Tibial nerve (tissue), 4 donors: ENCODE data around the gene NUDT16L1.

Experiments
- CTCF ChIP-seq, 5 experiments: fragments of 200-600 bp in 3 of 5; fragments of 450-650 bp in 2 of 5; sonication (generic) in 3 of 5; IDR thresholded peaks; one replicate each; pipeline ENCODE4 v1.5.1; 2016 to 2019; ENCODE audit warnings: antibody characterized with exemption in 5 of 5, mild to moderate bottlenecking in 3 of 5, moderate library complexity in 2 of 5
- EP300 ChIP-seq, 2 donors: sonication (generic); formaldehyde crosslinking; IDR thresholded peaks; one replicate each; pipeline ENCODE4 v1.6.1; 2017; ENCODE audit warnings: antibody characterized with exemption in 2 of 2, mild to moderate bottlenecking in 1 of 2
- POLR2A ChIP-seq, 2 donors: fragments of 450-650 bp; IDR thresholded peaks; one replicate each; pipeline ENCODE4 v1.6.1; 2017; ENCODE audit warnings: antibody characterized with exemption in 2 of 2, mild to moderate bottlenecking in 2 of 2, moderate library complexity in 2 of 2

GRCh38 chr16:4663777-4664465 is 29.4 kb upstream of the NUDT16L1 start:
- TF ChIP-seq CTCF (IDR thresholded peaks at IDR 0.05) (peak in 1 of 5 experiments; percentile 11), POLR2A (IDR thresholded peaks at IDR 0.05) (no peak), EP300 (IDR thresholded peaks at IDR 0.05) (no peak)
